Measurements from ENCODE around the gene KRTAP8-1. TPM values are rescaled to one million over a fixed set of nuclear protein-coding genes. Genes with fewer than 3 reads are reported as not detected.

Gene KRTAP8-1
- total and polyA plus RNA-seq, 10 of the 15 experiments (the other 5 are each of a cell fraction or from before 2014, with no cell fraction given) = not detected

DNA sequence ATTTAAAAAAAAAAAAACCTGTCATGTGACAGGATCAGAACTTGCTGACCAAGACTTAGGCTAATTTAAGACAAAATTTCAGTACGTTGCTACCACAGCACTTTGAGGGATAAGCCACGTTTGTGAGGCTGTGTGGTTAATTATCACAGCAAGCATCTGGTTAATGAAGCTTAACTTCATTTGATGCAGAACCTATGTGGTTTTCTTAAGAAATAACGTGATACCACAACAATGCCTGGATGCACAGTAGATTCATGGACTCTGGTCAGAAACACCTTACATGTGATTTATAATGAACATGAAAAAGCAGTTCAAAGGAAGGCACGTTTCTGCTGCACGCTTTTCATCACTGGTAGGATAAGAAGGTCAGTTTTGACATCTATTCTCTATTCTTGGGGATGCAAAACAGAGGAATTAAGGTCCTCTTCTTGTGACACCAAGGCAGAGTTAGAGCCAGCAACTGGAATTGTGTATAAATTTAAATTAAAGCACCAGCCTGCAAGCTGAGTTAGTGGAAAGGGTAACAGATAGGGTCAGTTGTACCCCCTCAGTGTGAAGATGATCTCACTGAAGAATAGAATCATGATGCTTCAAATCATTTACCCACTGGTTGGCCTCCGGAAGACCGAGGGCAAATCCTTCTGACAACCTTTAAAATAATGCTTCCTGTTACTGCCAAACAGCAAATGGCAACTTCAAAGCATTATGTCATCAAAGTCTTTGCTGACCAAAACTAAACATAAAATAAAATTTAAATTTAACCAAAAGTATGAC, 6.0 kb upstream of the KRTAP8-1 start:
- no peaks in the 10 kb centered on the region for H3K27me3 ChIP-seq (replicated peaks in 1 of 2; ENCODE audit: control insufficient read depth in 2 of 2, insufficient read depth in 2 of 2, low read length in 1 of 2)
- DNase-seq (ENCODE audit: low read depth, low spot score) (no peak), FAIRE-seq (no peak), ATAC-seq (no peak; the same call in 2 of the 3 replicates)
- TF ChIP-seq MTA2 (IDR thresholded peaks at IDR 0.05; ENCODE audit: low read depth) (peak; percentile 67; the same call in 1 of the 2 replicates), FOXM1 (IDR thresholded peaks at IDR 0.05; ENCODE audit: low read depth, low read length) (no peak), NBN (IDR thresholded peaks at IDR 0.05) (no peak), CBX3 (IDR thresholded peaks at IDR 0.05; ENCODE audit: borderline replicate concordance, low read depth) (no peak), SMARCA5 (IDR thresholded peaks at IDR 0.05) (no peak), BHLHE40 (IDR thresholded peaks at IDR 0.05; ENCODE audit: borderline replicate concordance in 1 of 2, low read depth in 2 of 2, low read length in 1 of 2) (peak; percentile 60 to 83; a peak in 3 of 4 replicates), BCL11A (IDR thresholded peaks at IDR 0.05; ENCODE audit: low read depth, low read length) (0 out of 2 replicates have a peak, but pooled peaks have one; percentile 15), POLR2AphosphoS5 (IDR thresholded peaks at IDR 0.05; ENCODE audit: low read length) (no peak), SREBF2 (IDR thresholded peaks at IDR 0.05; ENCODE audit: low read length) (no peak)
- TF ChIP-seq, protein P1, sequence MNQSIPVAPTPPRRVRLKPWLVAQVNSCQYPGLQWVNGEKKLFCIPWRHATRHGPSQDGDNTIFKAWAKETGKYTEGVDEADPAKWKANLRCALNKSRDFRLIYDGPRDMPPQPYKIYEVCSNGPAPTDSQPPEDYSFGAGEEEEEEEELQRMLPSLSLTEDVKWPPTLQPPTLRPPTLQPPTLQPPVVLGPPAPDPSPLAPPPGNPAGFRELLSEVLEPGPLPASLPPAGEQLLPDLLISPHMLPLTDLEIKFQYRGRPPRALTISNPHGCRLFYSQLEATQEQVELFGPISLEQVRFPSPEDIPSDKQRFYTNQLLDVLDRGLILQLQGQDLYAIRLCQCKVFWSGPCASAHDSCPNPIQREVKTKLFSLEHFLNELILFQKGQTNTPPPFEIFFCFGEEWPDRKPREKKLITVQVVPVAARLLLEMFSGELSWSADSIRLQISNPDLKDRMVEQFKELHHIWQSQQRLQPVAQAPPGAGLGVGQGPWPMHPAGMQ (IDR thresholded peaks at IDR 0.05; ENCODE audit: borderline replicate concordance) = no peak
- TF ChIP-seq, protein P2, sequence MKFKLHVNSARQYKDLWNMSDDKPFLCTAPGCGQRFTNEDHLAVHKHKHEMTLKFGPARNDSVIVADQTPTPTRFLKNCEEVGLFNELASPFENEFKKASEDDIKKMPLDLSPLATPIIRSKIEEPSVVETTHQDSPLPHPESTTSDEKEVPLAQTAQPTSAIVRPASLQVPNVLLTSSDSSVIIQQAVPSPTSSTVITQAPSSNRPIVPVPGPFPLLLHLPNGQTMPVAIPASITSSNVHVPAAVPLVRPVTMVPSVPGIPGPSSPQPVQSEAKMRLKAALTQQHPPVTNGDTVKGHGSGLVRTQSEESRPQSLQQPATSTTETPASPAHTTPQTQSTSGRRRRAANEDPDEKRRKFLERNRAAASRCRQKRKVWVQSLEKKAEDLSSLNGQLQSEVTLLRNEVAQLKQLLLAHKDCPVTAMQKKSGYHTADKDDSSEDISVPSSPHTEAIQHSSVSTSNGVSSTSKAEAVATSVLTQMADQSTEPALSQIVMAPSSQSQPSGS (IDR thresholded peaks at IDR 0.05; ENCODE audit: low read length) = no peak
- no peak overlapping the region for H3K27ac ChIP-seq (ENCODE audit: control insufficient read depth, insufficient read depth)
- POLR2A ChIA-PET = no interaction called here
- intact Hi-C loops (cut with micrococcal nuclease; ENCODE audit: unreplicated experiment) (no loop called here), in situ Hi-C loops (cut with MboI) (no loop called here)
- H3K4me2 ChIP-seq (ENCODE audit: control insufficient read depth, insufficient read depth) = no peak overlapping the region
- WGBS (ENCODE audit: insufficient coverage, insufficient replicate concordance, low lambda C conversion rate, missing lambda C conversion rate) = under 1% methylated on average over 7 of the region's 7 CpGs
- H4K20me1 ChIP-seq (ENCODE audit: control insufficient read depth, insufficient read depth) = no peaks in the 10 kb centered on the region
- no TSS peak for BruUV-seq (replicated peaks)
- RAD21 ChIA-PET (ENCODE audit: unreplicated experiment) = no interaction called here
- no peaks in the 10 kb centered on the region for H3K36me3 ChIP-seq (ENCODE audit: control insufficient read depth in 2 of 2, insufficient read depth in 2 of 2, low read length in 1 of 2)
- H3K4me3 ChIP-seq = no peak overlapping the region
- SMC1A ChIA-PET (ENCODE audit: uncharacterized antibody, unreplicated experiment) = no interaction called here
- no peak overlapping the region for H2AFZ ChIP-seq (ENCODE audit: control insufficient read depth, low read depth, low read length)
- H3K79me2 ChIP-seq (ENCODE audit: control insufficient read depth, insufficient read depth, low read length) = no peaks in the 10 kb centered on the region
- no peaks in the 10 kb centered on the region for H3K9me3 ChIP-seq (replicated peaks; ENCODE audit: control insufficient read depth, insufficient read depth, low read length)
- H3K4me1 ChIP-seq (ENCODE audit: control insufficient read depth, insufficient read depth, low read length) = no peaks in the 10 kb centered on the region
- CTCF ChIA-PET = no interaction called here
- H3K9ac ChIP-seq (ENCODE audit: control insufficient read depth, insufficient read depth, low read length) = no peak overlapping the region
